Measurements from ENCODE around the gene CCNL2.
A peak's percentile ranks its signal among the peaks of the same experiment; 100 is the strongest.

Gene CCNL2

GRCh38 chr1:1340791-1341548, 58.2 kb downstream of the CCNL2 start:
- DNase-seq = no peak

- DNase-seq = no peak
These were observed 59.0 kb downstream of the CCNL2 start for GRCh38 chr1:1340185-1340584.

DNA sequence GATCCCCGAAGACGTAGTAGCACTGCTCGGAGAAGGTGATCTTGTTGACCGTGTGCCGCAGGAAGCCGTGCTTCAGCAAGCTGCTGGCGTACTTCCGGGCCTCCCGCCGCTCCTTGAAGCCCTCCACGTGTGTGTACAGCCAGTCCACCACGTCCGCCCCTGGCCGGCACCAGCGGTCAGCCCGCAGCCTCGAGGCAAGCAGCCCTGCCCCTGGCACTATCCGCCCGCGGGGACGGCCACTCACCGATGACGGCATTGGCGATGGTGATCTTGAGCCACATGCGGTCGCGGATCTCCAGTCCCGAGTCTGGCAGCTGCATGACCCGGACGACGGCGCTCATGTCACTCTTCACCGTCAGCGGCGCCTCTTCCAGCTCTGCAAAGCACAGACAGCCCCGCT, 60.9 kb downstream of the CCNL2 start:
- no peak for DNase-seq

- peak; percentile 49 for DNase-seq
These were observed 61.4 kb downstream of the CCNL2 start for GRCh38 chr1:1337793-1338147.

DNA sequence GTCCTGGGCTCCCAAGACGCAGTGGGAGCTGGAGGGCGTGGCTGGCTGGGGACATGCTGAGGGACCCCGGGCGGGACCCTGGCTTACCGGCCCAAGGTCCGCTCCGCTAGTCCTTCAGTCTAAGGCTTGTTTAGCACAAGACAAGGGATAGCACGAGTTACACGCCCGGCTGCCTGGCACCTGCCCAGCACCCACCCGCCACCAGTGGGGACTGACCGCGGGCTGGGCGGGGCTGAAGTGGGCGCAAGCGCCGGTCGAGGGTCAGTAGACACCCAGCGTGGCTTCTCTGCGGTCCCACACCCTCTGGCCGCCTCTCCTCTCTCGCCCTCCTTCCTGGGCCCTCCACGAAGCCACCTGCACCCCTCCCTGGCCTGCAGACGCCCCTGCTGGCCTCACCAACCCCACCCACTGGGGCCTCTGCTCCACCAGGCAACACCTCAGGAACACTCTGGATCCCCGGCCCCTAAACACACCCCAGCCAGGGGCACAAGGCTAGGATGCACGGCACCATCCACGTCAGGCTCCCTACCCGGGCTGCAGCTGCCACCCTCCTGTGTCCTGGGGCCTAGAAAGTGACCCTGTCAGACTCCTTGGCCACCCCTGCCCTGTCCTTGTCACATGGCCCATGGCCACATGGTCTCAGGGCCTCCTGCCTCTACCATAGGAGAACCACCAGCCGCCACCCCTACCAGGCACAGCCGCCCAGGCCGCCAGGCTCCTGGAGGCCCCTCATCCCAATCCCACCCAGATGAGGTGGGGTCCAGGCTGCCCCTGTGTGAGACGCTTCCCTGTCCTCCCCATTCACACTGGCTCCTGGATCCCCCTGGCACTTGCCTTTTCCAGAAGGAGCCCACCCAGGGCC, 62.0 kb downstream of the CCNL2 start:
- no peak for DNase-seq

- DNase-seq = no peak
These were observed 62.7 kb downstream of the CCNL2 start for GRCh38 chr1:1336446-1336845.

GRCh38 chr1:1335792-1336248, 63.3 kb downstream of the CCNL2 start:
- no peak for DNase-seq
